Measurements from ENCODE around the gene IFNGR2.

DNA sequence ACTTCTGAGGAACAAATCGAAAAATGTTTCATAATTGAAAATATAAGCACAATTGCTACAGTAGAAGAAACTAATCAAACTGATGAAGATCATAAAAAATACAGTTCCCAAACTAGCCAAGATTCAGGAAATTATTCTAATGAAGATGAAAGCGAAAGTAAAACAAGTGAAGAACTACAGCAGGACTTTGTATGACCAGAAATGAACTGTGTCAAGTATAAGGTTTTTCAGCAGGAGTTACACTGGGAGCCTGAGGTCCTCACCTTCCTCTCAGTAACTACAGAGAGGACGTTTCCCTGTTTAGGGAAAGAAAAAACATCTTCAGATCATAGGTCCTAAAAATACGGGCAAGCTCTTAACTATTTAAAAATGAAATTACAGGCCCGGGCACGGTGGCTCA, 47.9 kb upstream of the IFNGR2 start:
- TF ChIP-seq CTCF (tag by site-specific recombination; IDR thresholded peaks at IDR 0.05) (no peak), KLF8 (tag by site-specific recombination; IDR thresholded peaks at IDR 0.05) (no peak), HIC1 (tag by site-specific recombination; IDR thresholded peaks at IDR 0.05) (no peak), YY1 (tag by site-specific recombination; IDR thresholded peaks at IDR 0.05) (no peak)
